H7 (cell line): ENCODE data around the gene ZDHHC7. TPM values are rescaled to one million over a fixed set of nuclear protein-coding genes. Genes with fewer than 3 reads are reported as not detected.

Experiments used
- DNase-seq: peaks from one replicate; pipeline ENCODE4 v3.0.0; 2012
- H3K27me3 ChIP-seq: 2 replicates; pipeline ENCODE4 v1.6.0; 2011; ENCODE audit warnings: mild to moderate bottlenecking, low read length; ENCODE audit not compliant: control insufficient read depth, insufficient read depth
- H3K36me3 ChIP-seq: replicated peaks from 2 replicates; pipeline ENCODE4 v1.5.1; 2011; ENCODE audit warnings: low read length; ENCODE audit not compliant: control insufficient read depth, insufficient read depth
- H3K4me3 ChIP-seq: 2 replicates; pipeline ENCODE4 v1.5.1; 2011; ENCODE audit warnings: low read depth, mild to moderate bottlenecking, control low read depth, low read length, moderate library complexity; ENCODE audit not compliant: insufficient read depth
- total RNA-seq: library from RNA; depleted of rRNA; stranded (reverse); fragments of >200 nt; shearing (Covaris generic); gene quantifications from 2 replicates; pipeline ENCODE4 v1.2.3, GENCODE V29; 2014

The ZDHHC7 gene
- total RNA-seq, 1 experiment from 2014 or later, result 56.9 TPM

- Histone ChIP-seq H3K4me3 (no peak overlapping the region), H3K36me3 (no peaks in the 10 kb centered on the region), H3K27me3 (no peaks in the 10 kb centered on the region)
- DNase-seq, result no peak
Observed at GRCh38 chr16:84963066-84963465, 48.3 kb downstream of the ZDHHC7 start.

- H3K36me3 ChIP-seq, result no peaks in the 10 kb centered on the region
- no peaks in the 10 kb centered on the region for H3K27me3 ChIP-seq
- no peak for DNase-seq
- H3K4me3 ChIP-seq, result no peak overlapping the region
Observed at GRCh38 chr16:84960942-84961341, 50.4 kb downstream of the ZDHHC7 start.

GRCh38 chr16:84959784-84960417 is 51.4 kb downstream of the ZDHHC7 start:
- DNase-seq, result no peak
- H3K27me3 ChIP-seq, result no peaks in the 10 kb centered on the region
- no peaks in the 10 kb centered on the region for H3K36me3 ChIP-seq
- no peak overlapping the region for H3K4me3 ChIP-seq

- H3K36me3 ChIP-seq, result no peaks in the 10 kb centered on the region
- no peaks in the 10 kb centered on the region for H3K27me3 ChIP-seq
- H3K4me3 ChIP-seq, result no peak overlapping the region
- DNase-seq, result peak; percentile 74
Observed at GRCh38 chr16:84959045-84959576, 52.2 kb downstream of the ZDHHC7 start.

GRCh38 chr16:84957792-84958191 is 53.5 kb downstream of the ZDHHC7 start:
- Histone ChIP-seq H3K36me3 (no peaks in the 10 kb centered on the region), H3K27me3 (no peaks in the 10 kb centered on the region), H3K4me3 (no peak overlapping the region)
- DNase-seq, result no peak

- Histone ChIP-seq H3K27me3 (no peaks in the 10 kb centered on the region), H3K36me3 (no peaks in the 10 kb centered on the region), H3K4me3 (no peak overlapping the region)
- DNase-seq, result no peak
Observed at GRCh38 chr16:84957192-84957591, 54.1 kb downstream of the ZDHHC7 start.

- Histone ChIP-seq H3K4me3 (no peak overlapping the region), H3K36me3 (no peaks in the 10 kb centered on the region), H3K27me3 (no peaks in the 10 kb centered on the region)
- DNase-seq, result no peak
Observed at GRCh38 chr16:84955427-84955826, 55.9 kb downstream of the ZDHHC7 start.

GRCh38 chr16:84953190-84953746 is 58.1 kb downstream of the ZDHHC7 start:
- no peak for DNase-seq
- Histone ChIP-seq H3K27me3 (no peaks in the 10 kb centered on the region), H3K36me3 (no peaks in the 10 kb centered on the region), H3K4me3 (no peak overlapping the region)

- H3K27me3 ChIP-seq, result no peaks in the 10 kb centered on the region
- no peak overlapping the region for H3K4me3 ChIP-seq
- no peaks in the 10 kb centered on the region for H3K36me3 ChIP-seq
- DNase-seq, result peak; percentile 89
Observed at GRCh38 chr16:84952335-84953189, 58.8 kb downstream of the ZDHHC7 start.

GRCh38 chr16:84950906-84951305 is 60.4 kb downstream of the ZDHHC7 start:
- H3K36me3 ChIP-seq, result no peaks in the 10 kb centered on the region
- peak; percentile 75 for DNase-seq
- no peak overlapping the region for H3K4me3 ChIP-seq
- H3K27me3 ChIP-seq, result no peaks in the 10 kb centered on the region

GRCh38 chr16:84949772-84950436 is 61.4 kb downstream of the ZDHHC7 start:
- no peak for DNase-seq
- no peaks in the 10 kb centered on the region for H3K36me3 ChIP-seq
- no peak overlapping the region for H3K4me3 ChIP-seq
- H3K27me3 ChIP-seq, result no peaks in the 10 kb centered on the region

GRCh38 chr16:84948851-84949610 is 62.3 kb downstream of the ZDHHC7 start:
- no peak for DNase-seq
- Histone ChIP-seq H3K4me3 (no peak overlapping the region), H3K27me3 (no peaks in the 10 kb centered on the region), H3K36me3 (no peaks in the 10 kb centered on the region)

GRCh38 chr16:84947996-84948850 is 63.1 kb downstream of the ZDHHC7 start:
- peak; percentile 55 for DNase-seq
- no peak overlapping the region for H3K4me3 ChIP-seq
- H3K27me3 ChIP-seq, result no peaks in the 10 kb centered on the region
- H3K36me3 ChIP-seq, result no peaks in the 10 kb centered on the region
